ENCODE data around the gene KCTD15.

Gene KCTD15

GRCh38 chr19:33771384-33772101 is 25.1 kb upstream of the KCTD15 start:
- no peak overlapping the region for H3K4me3 ChIP-seq (ENCODE audit: low read length in 2 of 2)
- no peak overlapping the region for H3K27ac ChIP-seq (ENCODE audit: low read depth in 2 of 2, low read length in 2 of 2)
- no peaks in the 10 kb centered on the region for H3K4me1 ChIP-seq (ENCODE audit: control insufficient read depth in 2 of 2, insufficient read depth in 2 of 2, low read length in 2 of 2)
- H3K36me3 ChIP-seq (ENCODE audit: control insufficient read depth in 2 of 2, insufficient read depth in 2 of 2, low read length in 2 of 2), result no peaks in the 10 kb centered on the region
- H3K9ac ChIP-seq (ENCODE audit: low read depth in 1 of 2, low read length in 2 of 2), result no peak overlapping the region
- H3K9me3 ChIP-seq (ENCODE audit: control insufficient read depth in 2 of 2, low read length in 2 of 2), result no peaks in the 10 kb centered on the region
- H3K27me3 ChIP-seq (ENCODE audit: control insufficient read depth in 2 of 2, insufficient read depth in 2 of 2, low read length in 2 of 2), result peaks cover 0 to 2% of the 10 kb centered on the region in 2 donors

DNA sequence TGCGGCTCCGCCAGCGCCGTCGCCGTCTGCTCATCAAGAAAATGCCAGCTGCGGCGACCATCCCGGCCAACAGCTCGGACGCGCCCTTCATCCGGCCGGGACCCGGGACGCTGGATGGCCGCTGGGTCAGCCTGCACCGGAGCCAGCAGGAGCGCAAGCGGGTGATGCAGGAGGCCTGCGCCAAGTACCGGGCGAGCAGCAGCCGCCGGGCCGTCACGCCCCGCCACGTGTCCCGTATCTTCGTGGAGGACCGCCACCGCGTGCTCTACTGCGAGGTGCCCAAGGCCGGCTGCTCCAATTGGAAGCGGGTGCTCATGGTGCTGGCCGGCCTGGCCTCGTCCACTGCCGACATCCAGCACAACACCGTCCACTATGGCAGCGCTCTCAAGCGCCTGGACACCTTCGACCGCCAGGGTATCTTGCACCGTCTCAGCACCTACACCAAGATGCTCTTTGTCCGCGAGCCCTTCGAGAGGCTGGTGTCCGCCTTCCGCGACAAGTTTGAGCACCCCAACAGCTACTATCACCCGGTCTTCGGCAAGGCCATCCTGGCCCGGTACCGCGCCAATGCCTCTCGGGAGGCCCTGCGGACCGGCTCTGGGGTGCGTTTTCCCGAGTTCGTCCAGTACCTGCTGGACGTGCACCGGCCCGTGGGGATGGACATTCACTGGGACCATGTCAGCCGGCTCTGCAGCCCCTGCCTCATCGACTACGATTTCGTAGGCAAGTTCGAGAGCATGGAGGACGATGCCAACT is 24.4 kb upstream of the KCTD15 start:
- Histone ChIP-seq H3K27ac (ENCODE audit: low read depth in 2 of 2, low read length in 2 of 2) (no peak overlapping the region), H3K27me3 (ENCODE audit: control insufficient read depth in 2 of 2, insufficient read depth in 2 of 2, low read length in 2 of 2) (peaks cover 0 to 2% of the 10 kb centered on the region in 2 donors), H3K4me1 (ENCODE audit: control insufficient read depth in 2 of 2, insufficient read depth in 2 of 2, low read length in 2 of 2) (no peaks in the 10 kb centered on the region)

DNA sequence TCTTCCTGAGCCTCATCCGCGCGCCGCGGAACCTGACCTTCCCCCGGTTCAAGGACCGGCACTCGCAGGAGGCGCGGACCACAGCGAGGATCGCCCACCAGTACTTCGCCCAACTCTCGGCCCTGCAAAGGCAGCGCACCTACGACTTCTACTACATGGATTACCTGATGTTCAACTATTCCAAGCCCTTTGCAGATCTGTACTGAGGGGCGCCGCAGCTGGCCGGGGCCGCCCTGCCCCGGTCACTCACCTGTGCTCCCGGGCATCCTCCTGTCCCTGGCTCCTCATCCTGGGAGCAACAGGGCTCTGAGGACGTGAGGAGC is 23.9 kb upstream of the KCTD15 start:
- H3K9ac ChIP-seq (ENCODE audit: low read depth in 1 of 2, low read length in 2 of 2), result no peak overlapping the region
- no peak overlapping the region for H3K27ac ChIP-seq (ENCODE audit: low read depth in 2 of 2, low read length in 2 of 2)
- H3K4me1 ChIP-seq (ENCODE audit: control insufficient read depth in 2 of 2, insufficient read depth in 2 of 2, low read length in 2 of 2), result no peaks in the 10 kb centered on the region
- H3K27me3 ChIP-seq (ENCODE audit: control insufficient read depth in 2 of 2, insufficient read depth in 2 of 2, low read length in 2 of 2), result peaks cover 0 to 2% of the 10 kb centered on the region in 2 donors
- no peak overlapping the region for H3K4me3 ChIP-seq (ENCODE audit: low read length in 2 of 2)
- no peaks in the 10 kb centered on the region for H3K36me3 ChIP-seq (ENCODE audit: control insufficient read depth in 2 of 2, insufficient read depth in 2 of 2, low read length in 2 of 2)
- no peaks in the 10 kb centered on the region for H3K9me3 ChIP-seq (ENCODE audit: control insufficient read depth in 2 of 2, low read length in 2 of 2)

More for the DNA sequence above, 24.4 kb upstream of the KCTD15 start:
- H3K4me3 ChIP-seq (ENCODE audit: low read length in 2 of 2), result no peak overlapping the region
- H3K9me3 ChIP-seq (ENCODE audit: control insufficient read depth in 2 of 2, low read length in 2 of 2), result no peaks in the 10 kb centered on the region
- H3K9ac ChIP-seq (ENCODE audit: low read depth in 1 of 2, low read length in 2 of 2), result no peak overlapping the region
- H3K36me3 ChIP-seq (ENCODE audit: control insufficient read depth in 2 of 2, insufficient read depth in 2 of 2, low read length in 2 of 2), result no peaks in the 10 kb centered on the region

GRCh38 chr19:33773704-33774624 is 22.7 kb upstream of the KCTD15 start:
- Histone ChIP-seq H3K9me3 (ENCODE audit: control insufficient read depth in 2 of 2, low read length in 2 of 2) (no peaks in the 10 kb centered on the region), H3K4me1 (ENCODE audit: control insufficient read depth in 2 of 2, insufficient read depth in 2 of 2, low read length in 2 of 2) (no peaks in the 10 kb centered on the region), H3K36me3 (ENCODE audit: control insufficient read depth in 2 of 2, insufficient read depth in 2 of 2, low read length in 2 of 2) (no peaks in the 10 kb centered on the region), H3K4me3 (ENCODE audit: low read length in 2 of 2) (no peak overlapping the region), H3K27me3 (ENCODE audit: control insufficient read depth in 2 of 2, insufficient read depth in 2 of 2, low read length in 2 of 2) (peaks cover 4 to 8% of the 10 kb centered on the region in 2 donors), H3K27ac (ENCODE audit: low read depth in 2 of 2, low read length in 2 of 2) (no peak overlapping the region), H3K9ac (ENCODE audit: low read depth in 1 of 2, low read length in 2 of 2) (no peak overlapping the region)

- H3K36me3 ChIP-seq (ENCODE audit: control insufficient read depth in 2 of 2, insufficient read depth in 2 of 2, low read length in 2 of 2), result no peaks in the 10 kb centered on the region
- no peak overlapping the region for H3K9ac ChIP-seq (ENCODE audit: low read depth in 1 of 2, low read length in 2 of 2)
- peaks cover 4 to 11% of the 10 kb centered on the region in 2 donors for H3K27me3 ChIP-seq (ENCODE audit: control insufficient read depth in 2 of 2, insufficient read depth in 2 of 2, low read length in 2 of 2)
- H3K9me3 ChIP-seq (ENCODE audit: control insufficient read depth in 2 of 2, low read length in 2 of 2), result no peaks in the 10 kb centered on the region
- H3K4me1 ChIP-seq (ENCODE audit: control insufficient read depth in 2 of 2, insufficient read depth in 2 of 2, low read length in 2 of 2), result no peaks in the 10 kb centered on the region
- H3K27ac ChIP-seq (ENCODE audit: low read depth in 2 of 2, low read length in 2 of 2), result no peak overlapping the region
- H3K4me3 ChIP-seq (ENCODE audit: low read length in 2 of 2), result no peak overlapping the region
These were observed 21.9 kb upstream of the KCTD15 start for GRCh38 chr19:33774751-33775150.

DNA sequence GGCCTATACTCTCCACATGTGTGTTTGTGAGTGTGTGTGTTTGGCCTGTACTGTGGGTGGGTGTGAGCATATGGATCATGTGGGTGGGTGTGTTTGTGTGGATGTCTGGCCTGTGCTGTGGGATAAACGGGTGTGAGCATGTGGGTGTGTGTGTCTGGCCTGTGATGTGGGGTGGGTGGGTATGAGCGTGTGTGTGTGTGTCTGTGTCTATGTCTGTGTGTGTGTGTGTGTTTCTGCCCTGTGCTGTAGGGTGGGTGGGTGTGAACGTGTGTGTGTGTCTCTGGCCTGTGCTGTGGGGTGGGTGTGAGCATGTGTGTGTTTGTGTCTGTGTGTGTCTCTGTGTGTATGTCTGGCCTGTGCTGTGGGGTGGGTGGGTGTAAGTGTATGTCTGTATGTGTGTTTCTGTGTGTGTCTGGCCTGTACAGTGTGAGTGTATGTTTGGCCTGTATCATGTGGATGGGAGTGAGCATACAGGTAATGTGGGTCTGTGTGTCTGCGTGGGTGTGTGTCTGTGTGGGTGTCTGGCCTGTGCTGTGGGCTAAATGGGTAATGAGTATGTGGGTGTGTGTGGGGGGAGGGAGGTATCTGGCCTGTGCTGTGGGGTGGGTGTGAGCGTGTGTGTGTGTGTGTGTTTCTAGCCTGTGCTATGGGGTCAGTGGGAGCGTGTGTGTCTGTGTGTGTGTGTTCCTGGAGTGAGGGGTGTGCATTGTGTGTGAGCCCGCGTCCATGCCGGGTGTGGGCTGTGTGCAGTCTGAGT is 20.8 kb upstream of the KCTD15 start:
- H3K27me3 ChIP-seq (ENCODE audit: control insufficient read depth in 2 of 2, insufficient read depth in 2 of 2, low read length in 2 of 2), result peaks cover 4 to 18% of the 10 kb centered on the region in 2 donors
- no peak overlapping the region for H3K27ac ChIP-seq (ENCODE audit: low read depth in 2 of 2, low read length in 2 of 2)

DNA sequence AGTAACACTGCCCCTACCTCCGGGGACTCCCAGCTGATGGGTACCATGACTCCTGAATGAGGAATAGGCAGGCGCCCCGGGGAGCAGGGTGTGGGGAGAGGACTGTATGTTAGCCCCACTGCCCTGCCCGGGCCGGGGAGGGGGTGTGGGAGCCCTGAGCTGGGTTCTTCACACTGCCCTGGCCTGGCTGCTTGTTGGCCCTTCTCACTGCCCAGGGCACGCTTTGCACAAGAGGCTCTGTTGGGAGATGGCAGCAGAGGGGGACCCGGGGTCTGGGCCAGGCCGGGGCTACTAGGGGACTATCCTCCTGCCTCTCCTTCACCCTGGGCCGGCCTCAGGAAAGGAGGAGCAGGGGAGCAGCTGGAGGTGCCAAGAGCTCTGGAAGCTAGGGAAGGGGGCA is 19.3 kb upstream of the KCTD15 start:
- Histone ChIP-seq H3K9me3 (ENCODE audit: control insufficient read depth in 2 of 2, low read length in 2 of 2) (no peaks in the 10 kb centered on the region), H3K27me3 (ENCODE audit: control insufficient read depth in 2 of 2, insufficient read depth in 2 of 2, low read length in 2 of 2) (peaks cover 4 to 18% of the 10 kb centered on the region in 2 donors), H3K4me3 (ENCODE audit: low read length in 2 of 2) (no peak overlapping the region), H3K27ac (ENCODE audit: low read depth in 2 of 2, low read length in 2 of 2) (no peak overlapping the region), H3K4me1 (ENCODE audit: control insufficient read depth in 2 of 2, insufficient read depth in 2 of 2, low read length in 2 of 2) (no peaks in the 10 kb centered on the region), H3K36me3 (ENCODE audit: control insufficient read depth in 2 of 2, insufficient read depth in 2 of 2, low read length in 2 of 2) (no peaks in the 10 kb centered on the region), H3K9ac (ENCODE audit: low read depth in 1 of 2, low read length in 2 of 2) (no peak overlapping the region)

More for the DNA sequence above, 20.8 kb upstream of the KCTD15 start:
- Histone ChIP-seq H3K9me3 (ENCODE audit: control insufficient read depth in 2 of 2, low read length in 2 of 2) (no peaks in the 10 kb centered on the region), H3K4me1 (ENCODE audit: control insufficient read depth in 2 of 2, insufficient read depth in 2 of 2, low read length in 2 of 2) (no peaks in the 10 kb centered on the region), H3K36me3 (ENCODE audit: control insufficient read depth in 2 of 2, insufficient read depth in 2 of 2, low read length in 2 of 2) (no peaks in the 10 kb centered on the region), H3K9ac (ENCODE audit: low read depth in 1 of 2, low read length in 2 of 2) (no peak overlapping the region), H3K4me3 (ENCODE audit: low read length in 2 of 2) (no peak overlapping the region)

GRCh38 chr19:33777753-33778088 is 18.9 kb upstream of the KCTD15 start:
- no peak overlapping the region for H3K4me3 ChIP-seq (ENCODE audit: low read length in 2 of 2)
- no peaks in the 10 kb centered on the region for H3K4me1 ChIP-seq (ENCODE audit: control insufficient read depth in 2 of 2, insufficient read depth in 2 of 2, low read length in 2 of 2)
- H3K9me3 ChIP-seq (ENCODE audit: control insufficient read depth in 2 of 2, low read length in 2 of 2), result no peaks in the 10 kb centered on the region
- H3K36me3 ChIP-seq (ENCODE audit: control insufficient read depth in 2 of 2, insufficient read depth in 2 of 2, low read length in 2 of 2), result no peaks in the 10 kb centered on the region
- H3K9ac ChIP-seq (ENCODE audit: low read depth in 1 of 2, low read length in 2 of 2), result no peak overlapping the region
- peaks cover 4 to 18% of the 10 kb centered on the region in 2 donors for H3K27me3 ChIP-seq (ENCODE audit: control insufficient read depth in 2 of 2, insufficient read depth in 2 of 2, low read length in 2 of 2)
- no peak overlapping the region for H3K27ac ChIP-seq (ENCODE audit: low read depth in 2 of 2, low read length in 2 of 2)

DNA sequence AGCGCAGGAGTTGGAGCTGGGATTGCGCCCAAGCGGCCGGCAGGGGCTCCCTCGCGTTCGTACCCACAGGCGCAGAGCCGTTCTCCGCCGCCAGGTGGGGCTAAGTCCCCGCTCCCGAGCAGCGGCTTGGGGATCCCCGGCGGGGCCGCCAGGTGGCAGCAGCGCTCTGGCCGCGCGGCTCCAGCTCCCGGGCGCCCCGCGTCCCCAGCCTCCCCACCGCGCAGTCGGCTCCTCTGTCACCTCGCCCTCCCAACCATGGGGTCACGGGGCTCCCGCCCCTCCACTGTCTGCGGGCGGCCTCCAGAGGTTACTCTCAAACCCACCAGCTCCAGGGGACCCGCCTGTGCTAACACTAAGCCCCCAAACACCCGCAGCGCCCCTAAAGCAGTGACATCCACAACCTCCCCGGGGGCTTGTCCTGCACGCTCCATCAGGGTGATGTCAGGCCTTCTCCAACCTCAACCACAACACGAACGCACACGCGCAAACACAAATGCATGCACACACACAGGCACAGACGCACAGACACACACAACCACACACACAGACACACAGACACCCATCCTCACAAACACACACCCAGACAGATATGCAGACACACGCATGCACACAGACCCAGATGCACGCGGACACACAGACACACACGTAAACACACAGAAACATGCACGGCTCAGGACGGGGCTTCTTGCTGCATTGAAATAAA is 18.4 kb upstream of the KCTD15 start:
- H3K36me3 ChIP-seq (ENCODE audit: control insufficient read depth in 2 of 2, insufficient read depth in 2 of 2, low read length in 2 of 2), result no peaks in the 10 kb centered on the region
- H3K4me1 ChIP-seq (ENCODE audit: control insufficient read depth in 2 of 2, insufficient read depth in 2 of 2, low read length in 2 of 2), result no peaks in the 10 kb centered on the region
- no peak overlapping the region for H3K27ac ChIP-seq (ENCODE audit: low read depth in 2 of 2, low read length in 2 of 2)
- H3K27me3 ChIP-seq (ENCODE audit: control insufficient read depth in 2 of 2, insufficient read depth in 2 of 2, low read length in 2 of 2), result peaks cover 4 to 18% of the 10 kb centered on the region in 2 donors
- no peak overlapping the region for H3K9ac ChIP-seq (ENCODE audit: low read depth in 1 of 2, low read length in 2 of 2)
- H3K9me3 ChIP-seq (ENCODE audit: control insufficient read depth in 2 of 2, low read length in 2 of 2), result no peaks in the 10 kb centered on the region
- H3K4me3 ChIP-seq (ENCODE audit: low read length in 2 of 2), result no peak overlapping the region

All from mucosa of rectum (tissue), 2 donors.